Breast epithelium (tissue), 4 donors: Measurements from ENCODE around the gene GSTM3. TPM values are rescaled to one million over a fixed set of nuclear protein-coding genes. Genes with fewer than 3 reads are reported as not detected.

Experiments
- DNase-seq, 2 donors: peaks; one replicate each; pipeline ENCODE4 v3.0.0-alpha.2; 2019; ENCODE audit warnings: low spot score in 2 of 2
- H3K27ac ChIP-seq, 2 donors: fragments of 200-600 bp; sonication (generic) in 1 of 2; one replicate each; pipeline ENCODE4 v1.5.1; 2016 to 2019; ENCODE audit warnings: mild to moderate bottlenecking in 1 of 2
- H3K27me3 ChIP-seq, 2 donors: fragments of 200-600 bp; sonication (generic) in 1 of 2; one replicate each; pipeline versions ENCODE4 v1.5.1 to v1.6.0; 2017 to 2019; ENCODE audit warnings: control low read depth in 1 of 2, mild to moderate bottlenecking in 1 of 2
- H3K36me3 ChIP-seq: fragments of 200-600 bp; one replicate; pipeline ENCODE4 v1.5.1; 2019
- H3K4me1 ChIP-seq, 2 donors: fragments of 200-600 bp; sonication (generic); one replicate each; pipeline ENCODE4 v1.5.1; 2016 to 2019; ENCODE audit warnings: control low read depth in 1 of 2
- H3K4me3 ChIP-seq, 3 donors: fragments of 200-600 bp; sonication (generic); 1 replicate in 2 of 3; 2 replicates in 1 of 3; pipeline ENCODE4 v1.5.1; 2016 to 2019; ENCODE audit warnings: mild to moderate bottlenecking in 3 of 3, moderate library complexity in 2 of 3
- H3K9me3 ChIP-seq, 2 donors: fragments of 200-600 bp; sonication (generic) in 1 of 2; one replicate each; pipeline ENCODE4 v1.5.1; 2016 to 2019; ENCODE audit warnings: control low read depth in 1 of 2
- POLR2A ChIP-seq: fragments of 450-650 bp; IDR thresholded peaks from one replicate; pipeline ENCODE4 v1.6.1; 2016; ENCODE audit warnings: antibody characterized with exemption, mild to moderate bottlenecking, moderate library complexity
- POLR2AphosphoS5 ChIP-seq, 3 donors: sonication (generic); formaldehyde crosslinking; IDR thresholded peaks; one replicate each; pipeline ENCODE4 v1.6.1; 2017; ENCODE audit warnings: antibody characterized with exemption in 3 of 3
- intact Hi-C: fragments of 100-400 bp; cut with DNase I; formaldehyde crosslinking; loops from one replicate; pipeline ENCODE4 v1.15.1; 2023; ENCODE audit warnings: low total_unique reads
- total RNA-seq, 3 donors: library from RNA; depleted of rRNA; stranded (reverse); fragments of >200 nt; gene quantifications; one replicate each; pipeline ENCODE4 v1.1.0, GENCODE V29; 2016
- TF ChIP-seq, protein P1 (sequence below), 3 donors: fragments of 450-650 bp; IDR thresholded peaks; one replicate each; pipeline ENCODE4 v1.5.1; 2016 to 2017; ENCODE audit warnings: antibody characterized with exemption in 3 of 3, mild to moderate bottlenecking in 3 of 3, moderate library complexity in 3 of 3

The GSTM3 gene
- total RNA-seq, 3 donors from 2014 or later: 40.0 to 226 (median 105) TPM

DNA sequence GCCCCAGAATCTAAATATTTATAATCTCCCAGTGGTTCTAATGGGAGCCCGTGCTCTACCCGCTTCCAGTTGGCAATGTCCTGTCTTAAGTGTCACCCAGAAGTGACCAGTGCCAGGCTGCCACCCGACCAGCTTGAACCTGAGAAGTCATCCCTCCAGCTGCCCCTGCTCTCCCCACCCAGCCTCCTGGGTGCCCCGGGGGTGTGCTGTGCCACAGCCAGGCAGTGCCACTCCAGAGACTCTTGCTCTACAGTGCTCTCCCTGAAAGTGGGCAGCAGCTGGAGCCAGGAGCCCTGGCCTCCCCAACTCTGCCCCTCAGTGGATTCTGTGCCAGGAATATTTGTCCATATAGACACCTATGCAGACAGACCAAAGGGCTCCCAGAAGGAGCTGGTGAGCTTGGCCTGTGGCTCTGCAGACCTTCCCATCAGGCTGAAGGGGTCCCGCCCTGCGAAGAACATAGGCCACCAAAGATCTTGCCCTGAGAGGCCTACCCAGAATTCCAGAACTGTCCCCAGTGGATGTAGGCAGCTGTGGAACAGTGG lies 31.9 kb upstream of the GSTM3 start:
- TF ChIP-seq, protein P1, sequence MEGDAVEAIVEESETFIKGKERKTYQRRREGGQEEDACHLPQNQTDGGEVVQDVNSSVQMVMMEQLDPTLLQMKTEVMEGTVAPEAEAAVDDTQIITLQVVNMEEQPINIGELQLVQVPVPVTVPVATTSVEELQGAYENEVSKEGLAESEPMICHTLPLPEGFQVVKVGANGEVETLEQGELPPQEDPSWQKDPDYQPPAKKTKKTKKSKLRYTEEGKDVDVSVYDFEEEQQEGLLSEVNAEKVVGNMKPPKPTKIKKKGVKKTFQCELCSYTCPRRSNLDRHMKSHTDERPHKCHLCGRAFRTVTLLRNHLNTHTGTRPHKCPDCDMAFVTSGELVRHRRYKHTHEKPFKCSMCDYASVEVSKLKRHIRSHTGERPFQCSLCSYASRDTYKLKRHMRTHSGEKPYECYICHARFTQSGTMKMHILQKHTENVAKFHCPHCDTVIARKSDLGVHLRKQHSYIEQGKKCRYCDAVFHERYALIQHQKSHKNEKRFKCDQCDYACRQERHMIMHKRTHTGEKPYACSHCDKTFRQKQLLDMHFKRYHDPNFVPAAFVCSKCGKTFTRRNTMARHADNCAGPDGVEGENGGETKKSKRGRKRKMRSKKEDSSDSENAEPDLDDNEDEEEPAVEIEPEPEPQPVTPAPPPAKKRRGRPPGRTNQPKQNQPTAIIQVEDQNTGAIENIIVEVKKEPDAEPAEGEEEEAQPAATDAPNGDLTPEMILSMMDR (IDR thresholded peaks at IDR 0.05): no peak
- no peak for TF ChIP-seq POLR2AphosphoS5 (IDR thresholded peaks at IDR 0.05)
- TF ChIP-seq POLR2A: no peak
- intact Hi-C loops: loop anchor here (10.0 kb wide), 1 partner anchor 138 kb away; no protein-coding TSS in a partner anchor
- H3K27ac ChIP-seq: no peak overlapping the region
- H3K9me3 ChIP-seq: no peaks in the 10 kb centered on the region
- H3K4me1 ChIP-seq: no peaks in the 10 kb centered on the region
- DNase-seq: no peak
- H3K27me3 ChIP-seq: no peaks in the 10 kb centered on the region
- H3K36me3 ChIP-seq: no peaks in the 10 kb centered on the region
- no peak overlapping the region for H3K4me3 ChIP-seq

- intact Hi-C loops: loop anchor here (10.0 kb wide), 1 partner anchor 137 kb away; no protein-coding TSS in a partner anchor
- Histone ChIP-seq H3K4me1 (no peaks in the 10 kb centered on the region), H3K36me3 (no peaks in the 10 kb centered on the region), H3K27ac (no peak overlapping the region), H3K4me3 (no peak overlapping the region), H3K27me3 (no peaks in the 10 kb centered on the region), H3K9me3 (no peaks in the 10 kb centered on the region)
- DNase-seq: no peak
- TF ChIP-seq POLR2AphosphoS5 (IDR thresholded peaks at IDR 0.05) (no peak), POLR2A (no peak)
- TF ChIP-seq, protein P1 (IDR thresholded peaks at IDR 0.05): no peak
Observed at GRCh38 chr1:109771712-109772657, 31.1 kb upstream of the GSTM3 start.

DNA sequence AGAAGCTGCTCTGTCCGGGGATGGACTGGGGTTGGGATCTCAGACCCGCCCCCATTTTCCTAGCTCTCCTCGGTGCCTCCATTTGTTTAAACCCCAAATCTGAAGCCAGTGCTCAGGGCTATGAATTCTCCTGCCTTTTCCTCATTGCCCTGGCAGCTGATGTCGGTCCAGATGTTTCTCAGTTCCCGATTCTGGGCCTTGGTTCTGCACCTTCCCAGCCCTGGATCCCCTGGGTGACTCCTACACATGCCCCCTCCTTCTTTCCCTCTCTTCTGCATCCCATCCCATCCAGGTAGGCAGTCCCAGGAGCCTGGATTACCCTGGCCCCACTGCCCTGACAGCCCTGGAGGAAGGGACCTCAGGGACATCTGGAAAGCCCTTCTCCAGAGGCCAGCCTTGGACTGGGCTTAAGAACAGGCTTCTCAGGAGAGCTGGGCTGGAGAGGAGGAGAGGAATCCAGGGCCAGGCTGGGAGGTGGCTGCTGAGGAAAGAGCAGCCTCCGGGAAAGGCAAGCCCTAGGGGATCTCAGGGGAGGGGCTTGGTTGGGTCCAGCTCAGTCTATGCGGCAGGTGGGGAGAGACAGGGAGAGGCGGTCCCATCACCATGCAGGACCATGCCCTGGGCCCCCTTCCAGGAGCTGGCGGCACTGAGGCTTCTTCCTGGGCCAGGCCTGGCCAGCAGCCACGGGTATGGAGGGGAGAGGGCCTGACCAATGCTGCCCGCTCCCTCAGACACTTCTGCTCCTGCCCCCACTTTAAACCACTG lies 29.7 kb upstream of the GSTM3 start:
- DNase-seq: peak in 1 of 2 donors; percentile 53
- intact Hi-C loops: loop anchor here (10.0 kb wide), 1 partner anchor 136 kb away; no protein-coding TSS in a partner anchor
- Histone ChIP-seq H3K27ac (no peak overlapping the region), H3K9me3 (no peaks in the 10 kb centered on the region), H3K27me3 (no peaks in the 10 kb centered on the region), H3K36me3 (no peaks in the 10 kb centered on the region), H3K4me3 (no peak overlapping the region), H3K4me1 (no peaks in the 10 kb centered on the region)
- TF ChIP-seq, protein P1 (IDR thresholded peaks at IDR 0.05): no peak
- TF ChIP-seq POLR2AphosphoS5 (IDR thresholded peaks at IDR 0.05) (no peak), POLR2A (no peak)

DNA sequence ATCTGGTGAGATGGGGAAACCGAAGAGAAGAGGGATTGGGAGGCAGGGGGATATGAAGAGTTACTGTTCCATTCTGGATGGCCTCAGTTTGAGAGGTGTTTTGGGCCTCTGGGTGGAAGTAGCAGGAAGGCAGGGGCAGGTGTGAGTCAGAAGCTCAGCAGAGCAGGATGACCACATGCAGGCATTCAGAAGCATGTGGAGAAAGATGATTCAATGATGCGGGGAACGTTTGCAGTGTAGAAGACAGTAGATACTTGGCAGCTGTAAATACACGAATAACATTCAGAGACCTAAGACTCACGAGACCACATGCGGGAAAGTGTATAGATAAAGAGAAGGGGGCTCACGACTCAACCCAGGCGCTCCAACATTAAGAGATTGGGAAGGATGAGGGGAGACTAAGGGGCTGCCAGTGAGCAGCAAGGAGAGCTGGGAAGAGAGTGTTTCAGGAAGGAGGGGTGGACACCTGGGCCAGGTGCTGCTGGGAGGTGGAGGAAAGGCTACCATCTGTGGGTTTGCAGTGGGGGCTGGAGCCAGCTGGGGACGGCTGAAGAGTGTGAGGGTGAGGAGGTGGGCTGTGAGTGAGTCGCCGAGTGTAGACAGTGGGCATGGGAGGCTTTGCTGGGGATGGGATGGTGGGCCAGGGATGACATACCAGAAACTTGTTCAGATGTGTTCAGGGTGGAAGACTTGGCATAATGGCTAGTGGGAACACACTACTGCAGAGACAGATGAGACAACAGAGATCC lies 28.7 kb upstream of the GSTM3 start:
- Histone ChIP-seq H3K4me1 (no peaks in the 10 kb centered on the region), H3K36me3 (no peaks in the 10 kb centered on the region), H3K4me3 (no peak overlapping the region), H3K27ac (no peak overlapping the region), H3K9me3 (no peaks in the 10 kb centered on the region), H3K27me3 (no peaks in the 10 kb centered on the region)
- TF ChIP-seq POLR2A: no peak
- TF ChIP-seq, protein P1 (IDR thresholded peaks at IDR 0.05): no peak
- intact Hi-C loops: loop anchor here (10.0 kb wide), 2 partner anchors 135 to 225 kb away; partner anchors contain the start of gene GNAI3
- peak in 1 of 2 donors; percentile 34 for DNase-seq
